ENCODE results near the gene BEND5.
A peak's percentile ranks its signal among the peaks of the same experiment; 100 is the strongest.

The BEND5 gene

GRCh38 chr1:48725341-48726046 lies 51.2 kb downstream of the BEND5 start:
- FAIRE-seq, result no peak

GRCh38 chr1:48720929-48721328 lies 55.8 kb downstream of the BEND5 start:
- DNase-seq (ENCODE audit: insufficient read length, low spot score) (no peak), FAIRE-seq (no peak)

More at GRCh38 chr1:48725341-48726046, 51.2 kb downstream of the BEND5 start:
- DNase-seq (ENCODE audit: insufficient read length, low spot score), result no peak

- no peak for FAIRE-seq
- no peak for DNase-seq (ENCODE audit: insufficient read length, low spot score)
Measured at GRCh38 chr1:48718705-48719104, 58.0 kb downstream of the BEND5 start.

- no peak for DNase-seq (ENCODE audit: insufficient read length, low spot score)
- no peak for FAIRE-seq
Measured at GRCh38 chr1:48718116-48718630, 58.5 kb downstream of the BEND5 start.

- DNase-seq (ENCODE audit: insufficient read length, low spot score), result no peak
- FAIRE-seq, result no peak
Measured at GRCh38 chr1:48717082-48717481, 59.6 kb downstream of the BEND5 start.

GRCh38 chr1:48715921-48716320 lies 60.8 kb downstream of the BEND5 start:
- DNase-seq (ENCODE audit: insufficient read length, low spot score) (no peak), FAIRE-seq (no peak)

GRCh38 chr1:48710915-48711314 lies 65.8 kb downstream of the BEND5 start:
- DNase-seq (ENCODE audit: insufficient read length, low spot score), result no peak
- FAIRE-seq, result no peak

- no peak for FAIRE-seq
- no peak for DNase-seq (ENCODE audit: insufficient read length, low spot score)
Measured at GRCh38 chr1:48710318-48710717, 66.4 kb downstream of the BEND5 start.

- DNase-seq (ENCODE audit: insufficient read length, low spot score) (no peak), FAIRE-seq (no peak)
Measured at GRCh38 chr1:48704736-48705135, 72.0 kb downstream of the BEND5 start.

GRCh38 chr1:48701445-48701844 lies 75.2 kb downstream of the BEND5 start:
- FAIRE-seq (no peak), DNase-seq (ENCODE audit: insufficient read length, low spot score) (no peak)

GRCh38 chr1:48697066-48697707 lies 79.5 kb downstream of the BEND5 start:
- FAIRE-seq, result peak; percentile 97
- DNase-seq (ENCODE audit: insufficient read length, low spot score), result peak; percentile 49

- FAIRE-seq, result no peak
- no peak for DNase-seq (ENCODE audit: insufficient read length, low spot score)
Measured at GRCh38 chr1:48695161-48695560, 81.5 kb downstream of the BEND5 start.

GRCh38 chr1:48693674-48694320 lies 82.9 kb downstream of the BEND5 start:
- DNase-seq (ENCODE audit: insufficient read length, low spot score) (no peak), FAIRE-seq (no peak)

GRCh38 chr1:48693180-48693579 lies 83.5 kb downstream of the BEND5 start:
- FAIRE-seq, result no peak

GRCh38 chr1:48692235-48692634 lies 84.5 kb downstream of the BEND5 start:
- no peak for FAIRE-seq
- no peak for DNase-seq (ENCODE audit: insufficient read length, low spot score)

More at GRCh38 chr1:48693180-48693579, 83.5 kb downstream of the BEND5 start:
- DNase-seq (ENCODE audit: insufficient read length, low spot score), result no peak

- DNase-seq (ENCODE audit: insufficient read length, low spot score) (no peak), FAIRE-seq (no peak)
Measured at GRCh38 chr1:48691429-48692001, 85.2 kb downstream of the BEND5 start.

GRCh38 chr1:48688102-48688760 lies 88.5 kb downstream of the BEND5 start:
- DNase-seq (ENCODE audit: insufficient read length, low spot score), result no peak
- peak; percentile 66 for FAIRE-seq

GRCh38 chr1:48687282-48688045 lies 89.2 kb downstream of the BEND5 start:
- DNase-seq (ENCODE audit: insufficient read length, low spot score) (no peak), FAIRE-seq (no peak)

GRCh38 chr1:48686159-48686558 lies 90.5 kb downstream of the BEND5 start:
- FAIRE-seq, result no peak
- no peak for DNase-seq (ENCODE audit: insufficient read length, low spot score)

- no peak for DNase-seq (ENCODE audit: insufficient read length, low spot score)
- FAIRE-seq, result no peak
Measured at GRCh38 chr1:48684381-48684780, 92.3 kb downstream of the BEND5 start.

Data from GM19239 (cell line).